Measurements from ENCODE around the gene PSMD7.
A peak's percentile ranks its signal among the peaks of the same experiment; 100 is the strongest.

The PSMD7 gene

DNA sequence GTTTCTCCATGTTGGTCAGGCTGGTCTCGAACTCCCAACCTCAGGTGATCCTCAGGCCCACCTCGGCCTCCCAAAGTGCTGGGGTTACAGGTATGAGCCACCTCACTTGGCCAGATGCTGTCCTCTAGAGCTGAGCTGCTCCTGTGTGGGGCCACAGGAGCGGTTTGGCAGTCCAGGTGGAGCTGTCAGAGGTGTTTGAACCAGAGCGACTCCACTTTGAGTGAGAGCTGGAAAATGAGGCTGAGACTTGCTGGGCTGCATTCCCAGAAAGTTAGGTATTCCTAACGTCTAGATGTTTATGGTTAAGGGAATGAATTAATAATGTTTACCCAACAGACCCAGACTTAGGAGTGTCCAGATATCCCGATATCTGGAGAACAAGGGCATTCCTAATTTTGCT is 16.8 kb upstream of the PSMD7 start:
- DNase-seq = no peak
- TF ChIP-seq POLR2A (IDR thresholded peaks at IDR 0.05; ENCODE audit: low read length) (no peak), GATA1 (IDR thresholded peaks at IDR 0.05; ENCODE audit: low read depth, low read length) (no peak)

DNA sequence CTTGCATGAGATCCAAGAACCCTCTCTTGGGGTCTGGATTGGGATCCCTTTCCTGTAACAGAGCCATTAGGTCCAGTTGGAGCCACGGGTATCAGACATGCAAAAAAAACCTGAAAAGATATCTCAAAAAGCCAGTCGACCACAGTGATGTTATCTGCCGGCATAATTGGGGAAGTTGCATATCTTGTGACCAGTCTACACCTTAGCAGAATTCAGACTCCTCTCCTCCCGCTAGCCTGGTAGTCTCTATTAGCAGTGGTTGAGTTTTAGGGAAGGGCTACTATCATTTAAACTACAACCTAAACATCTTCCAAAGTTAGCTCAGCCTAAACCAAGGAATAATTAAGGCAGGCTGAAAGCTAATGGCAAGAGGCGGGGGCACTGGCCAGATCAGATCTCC is 16.2 kb upstream of the PSMD7 start:
- DNase-seq = peak in 1 of 2 experiments; percentile 25
- no peak for TF ChIP-seq GATA1 (IDR thresholded peaks at IDR 0.05; ENCODE audit: low read depth, low read length)
- TF ChIP-seq POLR2A (IDR thresholded peaks at IDR 0.05; ENCODE audit: low read length) = no peak

DNA sequence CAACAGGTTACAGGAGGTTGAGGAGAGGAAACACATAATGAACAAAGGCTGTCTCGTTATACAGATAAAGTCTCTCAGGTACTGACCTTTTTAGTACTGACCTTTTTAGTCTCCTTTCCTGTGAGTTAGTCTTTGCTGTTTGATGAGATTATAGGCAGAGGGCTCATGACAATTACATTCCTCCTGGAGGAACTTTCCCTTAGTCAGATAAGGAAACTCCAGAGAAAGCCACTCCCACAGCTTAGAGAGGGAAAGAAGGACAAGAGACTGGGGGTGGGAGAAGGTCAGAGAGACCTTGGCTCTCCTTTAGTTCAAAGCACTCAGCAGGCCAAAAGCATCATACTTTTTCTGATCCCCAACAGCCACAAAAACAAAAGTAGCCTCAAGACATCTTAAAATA is 15.3 kb upstream of the PSMD7 start:
- no peak for DNase-seq
- no peak for TF ChIP-seq GATA1 (IDR thresholded peaks at IDR 0.05; ENCODE audit: low read depth, low read length)
- TF ChIP-seq POLR2A (IDR thresholded peaks at IDR 0.05; ENCODE audit: low read length) = no peak

DNA sequence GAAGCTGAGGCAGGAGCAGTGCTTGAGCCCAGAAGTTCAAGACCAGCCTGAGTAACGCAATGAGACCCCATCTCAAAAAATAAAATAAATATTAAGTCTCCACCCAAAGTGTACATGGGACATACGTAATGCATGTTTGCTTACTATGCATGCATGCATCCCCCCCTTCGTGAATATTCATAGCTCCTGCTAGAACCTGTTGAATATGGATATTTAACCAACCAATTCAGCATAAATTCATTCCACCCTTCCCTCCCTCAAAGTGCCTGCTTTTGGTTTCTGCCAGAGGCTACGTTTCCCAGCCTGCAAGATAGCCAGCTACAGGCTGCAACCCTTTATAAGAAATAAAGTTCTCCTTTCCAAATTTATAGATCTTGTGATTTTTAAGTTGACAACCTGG is 12.9 kb upstream of the PSMD7 start:
- no peak for TF ChIP-seq POLR2A (IDR thresholded peaks at IDR 0.05; ENCODE audit: low read length)
- no peak for TF ChIP-seq GATA1 (IDR thresholded peaks at IDR 0.05; ENCODE audit: low read depth, low read length)
- DNase-seq = no peak

DNA sequence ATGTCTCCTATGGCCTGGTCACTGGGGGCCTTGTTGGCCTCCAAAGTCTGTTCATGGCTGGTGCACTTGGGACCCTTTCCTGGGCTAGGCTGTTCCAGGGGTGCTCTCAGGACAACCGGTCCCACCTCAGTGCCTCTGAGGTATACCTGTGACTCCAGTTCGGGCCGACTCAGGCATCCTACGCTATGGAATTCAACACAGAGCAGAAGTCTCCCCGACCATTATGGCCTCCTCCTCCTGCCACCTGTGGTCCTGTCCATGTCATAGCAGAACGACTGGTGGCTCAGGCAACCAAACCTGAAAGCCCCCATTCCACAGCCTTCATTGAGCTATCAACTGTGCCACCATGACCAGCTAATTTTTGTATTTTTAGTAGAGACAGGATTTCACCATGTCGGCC is 8.5 kb upstream of the PSMD7 start:
- DNase-seq = no peak

DNA sequence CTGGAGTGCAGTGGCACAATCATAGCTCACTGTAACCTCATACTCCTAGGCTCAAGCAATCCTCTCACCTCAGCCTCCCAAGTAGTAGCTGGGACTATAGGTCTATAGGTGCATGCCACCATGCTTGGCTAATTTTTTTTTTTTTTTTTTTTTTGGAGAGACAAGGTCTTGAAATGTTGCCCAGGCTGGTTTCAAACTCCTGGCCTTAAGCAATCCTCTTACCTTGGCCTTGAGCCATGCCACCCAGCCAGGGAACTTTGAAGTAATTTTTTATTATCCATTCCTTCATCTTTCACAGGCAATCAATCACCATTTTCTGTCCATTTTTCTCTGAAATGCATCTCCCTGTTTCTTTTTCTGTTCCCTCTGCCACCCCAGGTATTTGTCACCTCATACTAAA is 6.3 kb upstream of the PSMD7 start:
- no peak for DNase-seq
- no peak for TF ChIP-seq POLR2A (IDR thresholded peaks at IDR 0.05; ENCODE audit: low read length)
- no peak for TF ChIP-seq GATA1 (IDR thresholded peaks at IDR 0.05; ENCODE audit: low read depth, low read length)

More for the DNA sequence above, 8.5 kb upstream of the PSMD7 start:
- TF ChIP-seq POLR2A (IDR thresholded peaks at IDR 0.05; ENCODE audit: low read length) (no peak), GATA1 (IDR thresholded peaks at IDR 0.05; ENCODE audit: low read depth, low read length) (no peak)

DNA sequence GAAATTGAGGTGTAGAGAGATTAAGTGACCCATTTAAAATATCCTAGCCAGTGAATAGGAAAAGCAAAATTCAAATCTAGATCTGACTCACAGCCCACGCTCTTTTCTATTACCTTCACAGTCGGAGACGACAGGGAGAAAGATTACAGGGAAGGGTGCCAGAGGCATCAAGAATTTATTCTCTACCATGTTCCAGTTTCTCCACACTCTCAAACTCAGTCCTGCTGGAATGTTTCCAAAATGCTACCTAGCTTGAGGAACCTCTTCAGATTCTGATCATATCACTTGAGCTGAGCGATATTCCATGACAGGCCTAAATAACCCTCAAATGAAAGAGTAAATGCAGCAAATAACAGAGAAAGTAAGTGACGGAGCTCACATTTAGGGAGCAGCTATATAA is 5.4 kb upstream of the PSMD7 start:
- TF ChIP-seq POLR2A (IDR thresholded peaks at IDR 0.05; ENCODE audit: low read length) = no peak
- TF ChIP-seq GATA1 (IDR thresholded peaks at IDR 0.05; ENCODE audit: low read depth, low read length) = no peak
- no peak for DNase-seq

DNA sequence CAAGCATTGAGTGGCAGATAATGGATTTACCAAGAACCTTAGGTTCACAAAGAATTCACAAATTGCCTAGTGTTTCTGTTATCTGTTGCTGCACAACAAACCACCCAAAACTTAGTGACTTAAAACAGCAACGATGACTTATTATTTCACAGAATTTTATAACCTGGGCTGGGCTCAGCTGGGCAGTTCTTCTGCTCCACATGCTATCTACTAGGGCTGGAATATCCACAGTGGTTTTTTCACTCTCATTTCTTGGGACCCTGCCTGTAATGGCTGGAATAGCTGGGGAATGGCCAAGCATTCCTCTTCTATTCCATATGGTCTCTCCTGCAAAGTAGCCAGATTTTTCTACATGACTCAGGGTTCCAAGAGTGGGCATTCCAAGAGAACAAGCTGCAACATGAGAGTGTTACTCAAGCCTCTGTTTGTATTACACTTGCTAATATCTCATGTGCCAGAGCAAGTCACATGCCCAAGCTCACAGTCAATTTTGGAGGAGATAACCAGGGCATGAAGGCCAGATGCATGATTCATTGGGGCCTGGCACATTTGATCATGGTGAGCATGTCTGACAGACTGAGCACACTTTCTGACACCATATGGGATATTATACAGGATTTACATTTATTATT is 4.9 kb upstream of the PSMD7 start:
- TF ChIP-seq POLR2A (IDR thresholded peaks at IDR 0.05; ENCODE audit: low read length) = no peak
- no peak for DNase-seq

DNA sequence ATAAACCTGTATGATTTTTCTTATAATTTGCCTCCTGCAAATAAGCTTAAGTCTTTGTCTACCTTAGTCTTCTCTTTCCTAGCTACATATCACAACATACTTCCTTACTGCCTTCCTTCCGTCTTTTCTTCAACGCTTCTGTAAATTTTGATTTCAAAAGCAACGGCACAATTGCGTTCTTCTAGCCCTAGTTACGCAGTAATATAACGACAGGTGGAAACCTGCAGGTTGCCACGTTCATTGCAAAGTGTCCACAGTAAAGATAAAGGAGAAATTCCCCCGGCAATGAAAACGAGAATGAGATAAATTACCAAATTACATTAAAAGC is 546 bp upstream of the PSMD7 start:
- no peak for DNase-seq
- TF ChIP-seq POLR2A (IDR thresholded peaks at IDR 0.05; ENCODE audit: low read length) (no peak), GATA1 (IDR thresholded peaks at IDR 0.05; ENCODE audit: low read depth, low read length) (no peak)

DNA sequence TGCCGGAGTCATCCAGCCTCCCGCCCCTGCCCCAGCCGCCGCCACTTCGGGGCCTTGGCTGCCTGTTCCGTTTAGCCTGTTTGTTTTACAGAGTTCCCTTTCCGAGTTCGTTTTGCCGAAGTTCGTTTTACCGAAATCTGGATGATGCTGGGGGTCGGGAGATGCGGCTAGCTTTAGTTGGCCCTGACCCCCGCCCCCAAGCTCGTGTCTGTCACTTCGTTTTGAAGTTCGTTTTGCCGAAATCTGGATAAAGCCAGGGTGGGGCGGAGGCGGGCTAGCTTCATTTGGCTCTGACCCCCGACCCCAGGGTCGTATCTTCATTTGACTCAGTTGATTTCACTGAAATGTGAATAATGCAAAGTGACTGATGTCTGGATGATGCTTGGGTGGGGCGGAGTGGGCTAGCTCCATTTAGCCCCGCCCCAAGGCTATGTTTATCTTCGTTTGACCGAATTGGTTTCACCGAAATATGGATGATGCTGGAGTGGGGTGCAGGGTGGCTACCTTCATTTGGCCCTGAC is 591 bp downstream of the PSMD7 start:
- TF ChIP-seq GATA1 (IDR thresholded peaks at IDR 0.05; ENCODE audit: low read depth, low read length) (no peak), POLR2A (IDR thresholded peaks at IDR 0.05; ENCODE audit: low read length) (no peak)
- peak; percentile 77 to 80 for DNase-seq

DNA sequence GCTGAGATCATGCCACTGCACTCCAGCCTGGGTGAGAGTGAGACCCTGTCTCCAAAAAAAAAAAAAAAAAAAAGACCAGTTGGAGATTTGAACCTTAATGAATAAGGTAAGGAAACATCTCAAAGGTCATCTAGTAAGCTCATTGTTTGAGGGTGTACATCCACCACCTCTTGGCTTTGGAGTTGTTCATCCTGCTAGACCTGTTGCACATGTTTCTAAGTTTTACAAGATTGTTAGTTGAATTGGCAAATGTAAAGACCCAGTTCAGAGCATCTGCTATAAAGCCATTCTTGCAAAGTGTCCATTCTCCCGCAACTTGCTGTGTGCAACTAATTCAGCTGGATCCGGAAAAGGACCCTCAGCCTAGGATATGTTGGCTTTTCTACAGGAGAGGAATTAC is 1.5 kb downstream of the PSMD7 start:
- peak in 1 of 2 experiments; percentile 14 for DNase-seq
- TF ChIP-seq POLR2A (IDR thresholded peaks at IDR 0.05; ENCODE audit: low read length) (no peak), GATA1 (IDR thresholded peaks at IDR 0.05; ENCODE audit: low read depth, low read length) (no peak)

DNA sequence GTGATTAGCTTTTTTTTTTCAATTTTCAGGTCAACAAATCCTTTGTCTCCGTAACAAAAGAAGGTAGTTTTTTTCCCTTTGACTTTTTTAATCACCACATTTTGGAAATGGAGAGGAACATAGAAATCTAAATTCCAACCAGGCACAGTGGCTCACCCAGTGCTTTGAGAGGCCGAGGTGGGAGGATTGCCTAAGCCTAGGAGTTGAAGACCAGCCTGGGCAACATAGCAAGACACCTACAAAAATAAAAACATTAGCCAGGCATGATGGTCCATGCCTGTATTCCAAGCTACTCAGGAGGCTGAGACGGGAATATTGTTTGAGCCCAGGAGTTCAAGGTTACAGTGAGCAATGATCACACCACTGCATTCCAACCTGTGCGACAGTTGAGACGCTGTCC is 5.7 kb downstream of the PSMD7 start:
- no peak for DNase-seq
- TF ChIP-seq POLR2A (IDR thresholded peaks at IDR 0.05; ENCODE audit: low read length) (no peak), GATA1 (IDR thresholded peaks at IDR 0.05; ENCODE audit: low read depth, low read length) (no peak)

DNA sequence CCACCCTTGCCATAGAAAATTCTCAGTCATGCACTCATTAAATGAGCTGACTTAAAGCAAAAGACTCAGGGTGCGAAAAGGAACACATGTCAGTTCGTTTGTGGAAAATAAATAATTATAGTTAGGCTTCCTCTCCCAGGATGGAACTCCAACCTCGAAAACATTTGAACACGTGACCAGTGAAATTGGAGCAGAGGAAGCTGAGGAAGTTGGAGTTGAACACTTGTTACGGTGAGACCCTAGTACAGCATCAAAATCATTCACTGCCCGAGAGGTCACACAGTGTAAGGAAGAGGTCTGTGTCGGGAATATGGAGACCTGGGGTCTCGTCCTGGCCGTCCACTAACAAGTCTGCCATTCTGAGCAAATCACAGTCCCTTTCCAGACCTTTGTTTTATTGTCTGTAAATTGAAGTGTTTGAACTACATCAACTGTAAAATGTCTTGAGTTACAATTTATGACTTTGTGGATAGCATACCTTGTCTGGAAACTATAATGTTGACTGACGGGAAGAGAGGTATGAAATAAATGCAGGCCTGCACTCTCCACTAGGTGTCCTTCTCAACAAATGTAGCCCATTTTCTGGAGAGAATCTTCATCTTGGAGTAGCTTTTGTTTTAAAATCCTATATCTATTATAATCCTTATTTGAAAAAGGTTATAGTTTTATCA is 7.7 kb downstream of the PSMD7 start:
- no peak for TF ChIP-seq GATA1 (IDR thresholded peaks at IDR 0.05; ENCODE audit: low read depth, low read length)
- no peak for TF ChIP-seq POLR2A (IDR thresholded peaks at IDR 0.05; ENCODE audit: low read length)
- peak; percentile 10 to 12 for DNase-seq

DNA sequence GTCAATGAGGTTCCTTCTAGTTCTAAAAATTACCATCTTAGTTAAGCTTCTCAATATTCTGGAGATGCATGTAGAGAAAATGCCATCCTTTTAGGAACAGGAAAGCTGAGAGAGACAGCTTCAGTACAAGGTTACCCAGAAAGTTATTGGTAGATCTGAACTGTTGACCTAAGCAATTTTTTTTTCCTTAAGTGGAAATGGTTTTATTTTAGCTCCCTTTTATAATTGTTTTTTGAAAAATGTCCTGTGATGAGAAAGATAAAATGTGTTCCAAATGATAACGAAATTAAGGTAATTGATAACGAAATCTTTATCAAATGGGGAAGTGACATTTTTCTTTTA is 8.2 kb downstream of the PSMD7 start:
- TF ChIP-seq POLR2A (IDR thresholded peaks at IDR 0.05; ENCODE audit: low read length) = no peak
- no peak for TF ChIP-seq GATA1 (IDR thresholded peaks at IDR 0.05; ENCODE audit: low read depth, low read length)
- DNase-seq = no peak

DNA sequence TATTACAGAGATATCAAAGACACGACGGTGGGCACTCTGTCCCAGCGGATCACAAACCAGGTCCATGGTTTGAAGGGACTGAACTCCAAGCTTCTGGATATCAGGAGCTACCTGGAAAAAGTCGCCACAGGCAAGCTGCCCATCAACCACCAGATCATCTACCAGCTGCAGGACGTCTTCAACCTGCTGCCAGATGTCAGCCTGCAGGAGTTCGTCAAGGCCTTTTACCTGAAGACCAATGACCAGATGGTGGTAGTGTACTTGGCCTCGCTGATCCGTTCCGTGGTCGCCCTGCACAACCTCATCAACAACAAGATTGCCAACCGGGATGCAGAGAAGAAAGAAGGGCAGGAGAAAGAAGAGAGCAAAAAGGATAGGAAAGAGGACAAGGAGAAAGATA is 8.7 kb downstream of the PSMD7 start:
- no peak for TF ChIP-seq GATA1 (IDR thresholded peaks at IDR 0.05; ENCODE audit: low read depth, low read length)
- no peak for TF ChIP-seq POLR2A (IDR thresholded peaks at IDR 0.05; ENCODE audit: low read length)
- no peak for DNase-seq
